Measurements from ENCODE around the gene DACH2. TPM values are rescaled to one million over a fixed set of nuclear protein-coding genes. Genes with fewer than 3 reads are reported as not detected.

Gene DACH2
- total and polyA plus RNA-seq, 12 donors, result not detected

- WGBS, 2 donors, result 62 to 78% methylated on average over 2 of the region's 2 CpGs
- H3K9me3 ChIP-seq, result peaks cover 0 to 9% (median 0%) of the 10 kb centered on the region in 11 donors
- H3K27ac ChIP-seq, result no peak overlapping the region
- H3K4me3 ChIP-seq, result no peak overlapping the region
- H3K36me3 ChIP-seq, result no peaks in the 10 kb centered on the region
- no peak for DNase-seq
- no peaks in the 10 kb centered on the region for H3K4me1 ChIP-seq
- TF ChIP-seq, protein P1, sequence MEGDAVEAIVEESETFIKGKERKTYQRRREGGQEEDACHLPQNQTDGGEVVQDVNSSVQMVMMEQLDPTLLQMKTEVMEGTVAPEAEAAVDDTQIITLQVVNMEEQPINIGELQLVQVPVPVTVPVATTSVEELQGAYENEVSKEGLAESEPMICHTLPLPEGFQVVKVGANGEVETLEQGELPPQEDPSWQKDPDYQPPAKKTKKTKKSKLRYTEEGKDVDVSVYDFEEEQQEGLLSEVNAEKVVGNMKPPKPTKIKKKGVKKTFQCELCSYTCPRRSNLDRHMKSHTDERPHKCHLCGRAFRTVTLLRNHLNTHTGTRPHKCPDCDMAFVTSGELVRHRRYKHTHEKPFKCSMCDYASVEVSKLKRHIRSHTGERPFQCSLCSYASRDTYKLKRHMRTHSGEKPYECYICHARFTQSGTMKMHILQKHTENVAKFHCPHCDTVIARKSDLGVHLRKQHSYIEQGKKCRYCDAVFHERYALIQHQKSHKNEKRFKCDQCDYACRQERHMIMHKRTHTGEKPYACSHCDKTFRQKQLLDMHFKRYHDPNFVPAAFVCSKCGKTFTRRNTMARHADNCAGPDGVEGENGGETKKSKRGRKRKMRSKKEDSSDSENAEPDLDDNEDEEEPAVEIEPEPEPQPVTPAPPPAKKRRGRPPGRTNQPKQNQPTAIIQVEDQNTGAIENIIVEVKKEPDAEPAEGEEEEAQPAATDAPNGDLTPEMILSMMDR (IDR thresholded peaks at IDR 0.05), result no peak
- ATAC-seq, result no peak
- no peaks in the 10 kb centered on the region for H3K27me3 ChIP-seq
- intact Hi-C loops (cut with DNase I), result no loop called here
These were observed 47.1 kb downstream of the DACH2 start for GRCh38 chrX:86195343-86195742.

DNA sequence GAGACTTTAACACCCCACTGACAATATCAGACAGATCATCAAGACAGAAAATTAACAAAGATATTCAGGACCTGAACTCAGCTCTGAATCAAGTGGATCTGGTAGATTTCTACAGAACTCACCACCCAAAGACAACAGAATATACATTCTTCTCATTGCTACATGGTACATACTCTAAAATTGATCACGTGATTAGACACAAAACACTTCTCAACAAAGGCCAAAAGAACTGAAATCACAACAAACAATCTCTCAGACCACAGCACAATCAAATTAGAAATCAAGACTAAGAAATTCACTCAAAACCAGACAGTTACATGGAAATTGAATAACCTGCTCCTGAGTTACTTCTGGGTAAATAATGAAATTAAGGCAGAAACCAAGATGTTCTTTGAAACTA, 49.6 kb downstream of the DACH2 start:
- Histone ChIP-seq H3K27ac (no peak overlapping the region), H3K27me3 (no peaks in the 10 kb centered on the region), H3K36me3 (no peaks in the 10 kb centered on the region), H3K9me3 (peaks cover 0 to 9% (median 0%) of the 10 kb centered on the region in 11 donors), H3K4me3 (no peak overlapping the region), H3K4me1 (no peaks in the 10 kb centered on the region)
- WGBS, 2 donors, result 70 to 76% methylated on average over 1 of the region's 1 CpG
- TF ChIP-seq, protein P1 (IDR thresholded peaks at IDR 0.05), result no peak
- intact Hi-C loops (cut with DNase I), result no loop called here
- no peak for DNase-seq
- ATAC-seq, result no peak

- WGBS, 2 donors, result 67 to 70% methylated on average over 3 of the region's 3 CpGs
These were observed 62.5 kb downstream of the DACH2 start for GRCh38 chrX:86210772-86211171.

DNA sequence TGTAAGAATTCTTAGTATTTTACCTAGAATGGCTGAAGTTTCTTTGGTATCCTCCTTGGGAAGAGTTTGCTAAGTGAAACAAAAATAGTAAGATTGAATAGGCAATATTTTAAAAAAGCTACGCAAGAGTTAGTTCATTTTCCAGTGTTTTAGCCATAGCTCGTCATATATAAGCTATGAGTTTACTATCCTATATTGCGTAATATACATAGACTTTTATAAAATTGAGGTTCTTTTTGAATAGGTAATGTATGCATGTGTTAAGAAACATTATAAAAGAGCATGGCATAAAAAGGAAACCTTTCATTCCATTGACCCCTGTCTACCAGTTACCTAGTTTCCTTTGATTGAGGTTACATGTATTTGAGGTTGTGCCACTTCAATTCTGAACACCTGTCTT, 67.0 kb downstream of the DACH2 start:
- ATAC-seq (no peak), DNase-seq (no peak)
- Histone ChIP-seq H3K4me1 (no peaks in the 10 kb centered on the region), H3K36me3 (no peaks in the 10 kb centered on the region), H3K27ac (no peak overlapping the region), H3K27me3 (peaks cover 0 to 4% (median 0%) of the 10 kb centered on the region in 7 donors), H3K9me3 (no peaks in the 10 kb centered on the region), H3K4me3 (no peak overlapping the region)
- TF ChIP-seq, protein P1 (IDR thresholded peaks at IDR 0.05), result no peak
- 93 to 97% methylated on average over 3 of the region's 3 CpGs for WGBS, 2 donors
- intact Hi-C loops (cut with DNase I), result no loop called here

More at GRCh38 chrX:86210772-86211171, 62.5 kb downstream of the DACH2 start:
- intact Hi-C loops (cut with DNase I), result no loop called here
- Histone ChIP-seq H3K4me3 (no peak overlapping the region), H3K9me3 (no peaks in the 10 kb centered on the region), H3K27me3 (peaks cover 0 to 4% (median 0%) of the 10 kb centered on the region in 7 donors), H3K27ac (no peak overlapping the region), H3K4me1 (no peaks in the 10 kb centered on the region), H3K36me3 (no peaks in the 10 kb centered on the region)
- DNase-seq (no peak), ATAC-seq (no peak)
- TF ChIP-seq, protein P1 (IDR thresholded peaks at IDR 0.05), result no peak
